GM21367 (cell line): ENCODE results near the gene USP10.
"Not testable (repeated sequence)": the region's sequence is repeated elsewhere in the genome, so short reads cannot be mapped to it uniquely, and the experiment has no call there.

Source experiments
- ATAC-seq: cut with Tn5 transposase; IDR thresholded peaks from one replicate; pipeline ENCODE4 v1.9.1; 2021; ENCODE audit not compliant: unreplicated experiment

Gene USP10

GRCh38 chr16:84726669-84727467 is 27.1 kb downstream of the USP10 start:
- no peak for ATAC-seq

GRCh38 chr16:84728853-84729424 is 29.1 kb downstream of the USP10 start:
- no peak for ATAC-seq

- no peak for ATAC-seq
These were observed 30.0 kb downstream of the USP10 start for GRCh38 chr16:84729716-84730320.

- ATAC-seq = no peak
These were observed 30.8 kb downstream of the USP10 start for GRCh38 chr16:84730406-84731106.

- ATAC-seq = not testable (repeated sequence)
These were observed 32.5 kb downstream of the USP10 start for GRCh38 chr16:84732332-84732673.

- no peak for ATAC-seq
These were observed 33.0 kb downstream of the USP10 start for GRCh38 chr16:84732674-84733352.

- ATAC-seq = no peak
These were observed 36.2 kb downstream of the USP10 start for GRCh38 chr16:84735849-84736586.

- no peak for ATAC-seq
These were observed 37.6 kb downstream of the USP10 start for GRCh38 chr16:84737192-84738011.

GRCh38 chr16:84738255-84739038 is 38.6 kb downstream of the USP10 start:
- no peak for ATAC-seq

GRCh38 chr16:84739349-84740124 is 39.7 kb downstream of the USP10 start:
- no peak for ATAC-seq

- no peak for ATAC-seq
These were observed 40.9 kb downstream of the USP10 start for GRCh38 chr16:84740596-84741116.

GRCh38 chr16:84741340-84741830 is 41.6 kb downstream of the USP10 start:
- ATAC-seq = no peak

GRCh38 chr16:84742641-84743092 is 42.9 kb downstream of the USP10 start:
- no peak for ATAC-seq

GRCh38 chr16:84746231-84746630 is 46.4 kb downstream of the USP10 start:
- ATAC-seq = no peak

GRCh38 chr16:84746875-84747274 is 47.1 kb downstream of the USP10 start:
- ATAC-seq = no peak

GRCh38 chr16:84748247-84748646 is 48.4 kb downstream of the USP10 start:
- not testable (repeated sequence) for ATAC-seq

GRCh38 chr16:84749072-84749471 is 49.3 kb downstream of the USP10 start:
- ATAC-seq = no peak

GRCh38 chr16:84749815-84750214 is 50.0 kb downstream of the USP10 start:
- ATAC-seq = no peak
